CD1c-positive myeloid dendritic cell (primary cell): ENCODE results near the gene RAPGEF3.

Source experiments
- DNase-seq: peaks from one replicate; pipeline ENCODE4 v3.0.0-alpha.2; 2016; ENCODE audit errors: extremely low spot score

The RAPGEF3 gene

DNA sequence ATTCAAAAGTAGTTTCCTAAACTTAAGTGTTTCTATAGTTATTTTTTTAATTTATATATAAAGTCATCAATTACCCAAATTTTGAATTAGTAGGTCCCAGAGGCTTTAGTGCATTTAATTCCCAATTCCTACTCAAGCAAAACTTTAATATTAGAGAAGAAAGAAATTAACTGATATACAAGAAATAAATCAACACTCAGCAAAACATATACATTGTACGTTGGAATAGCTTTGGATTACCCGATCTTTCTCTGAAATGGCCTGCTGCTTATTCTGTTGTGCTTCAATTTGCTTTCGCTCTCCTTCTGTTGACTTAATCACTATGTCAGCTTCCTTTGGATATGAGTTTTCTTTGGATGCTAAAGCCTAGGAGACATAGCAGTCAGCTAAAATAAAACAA is 71.0 kb downstream of the RAPGEF3 start:
- DNase-seq = no peak

DNA sequence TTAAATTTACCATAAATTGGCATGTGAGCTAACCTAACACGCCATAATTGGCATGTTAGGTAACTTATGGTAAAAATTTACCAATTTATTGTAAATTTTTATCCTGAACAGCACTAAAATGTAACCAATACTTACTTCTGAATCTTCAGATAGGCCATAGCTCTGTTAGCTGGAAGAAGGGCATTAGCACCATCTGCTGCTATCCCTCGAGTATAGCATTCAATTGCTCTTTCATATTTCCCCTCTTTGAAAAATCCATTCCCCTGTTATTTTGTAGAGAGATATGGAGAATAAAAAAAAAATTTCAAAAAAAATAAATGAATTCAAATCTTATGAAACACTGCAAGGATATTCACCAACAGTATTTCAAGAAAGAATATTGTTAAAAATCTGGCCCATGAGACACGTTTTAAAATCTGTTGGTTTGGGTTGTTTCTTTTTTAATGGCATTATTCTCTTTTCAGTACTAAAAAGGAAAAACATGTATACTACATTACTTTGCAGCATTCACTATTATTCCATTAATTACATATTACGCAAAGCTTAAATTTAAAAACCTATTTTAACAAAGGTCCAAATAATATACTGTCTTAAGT is 71.9 kb downstream of the RAPGEF3 start:
- DNase-seq = peak; percentile 37
